ENCODE data around the gene COL1A2.

DNA sequence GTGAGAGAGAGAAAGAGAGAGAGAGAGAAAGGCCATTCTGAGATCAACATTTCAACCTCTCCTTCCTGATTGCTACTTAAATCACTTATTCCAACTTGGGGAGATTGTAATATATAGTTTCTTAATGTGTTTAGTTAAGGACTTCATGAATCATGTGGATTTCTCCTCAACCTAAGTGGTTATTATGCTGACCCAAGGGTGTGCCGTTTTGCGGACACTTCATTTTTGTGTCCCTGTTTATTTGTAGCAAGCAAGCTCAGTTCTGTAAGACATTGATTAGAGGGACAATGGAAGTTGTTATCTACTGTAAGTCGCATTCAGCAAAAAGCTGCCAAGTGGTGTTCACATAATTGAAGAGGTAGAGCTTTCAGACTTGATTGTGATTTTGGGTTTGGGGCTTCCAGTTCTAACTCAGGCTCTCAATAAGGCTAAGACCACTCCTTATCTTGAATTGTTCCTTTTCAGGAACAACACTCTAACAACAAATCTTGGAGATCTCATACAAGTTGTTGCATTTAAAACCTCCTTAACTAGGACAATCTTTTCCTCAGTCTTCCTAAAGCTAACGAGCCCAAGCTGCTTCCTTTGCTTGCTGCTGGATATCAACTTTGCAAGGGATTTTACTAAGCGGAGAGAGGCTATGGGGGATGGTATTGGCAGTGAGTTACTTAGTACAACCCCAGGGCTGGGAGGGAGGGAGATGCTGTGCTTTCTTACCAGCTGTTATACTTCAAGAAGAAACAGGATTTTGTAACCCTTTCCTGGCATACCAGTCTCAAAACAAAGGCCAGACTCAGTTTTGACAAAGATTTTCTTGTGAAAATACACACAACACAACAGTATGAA is 19.8 kb upstream of the COL1A2 start:
- TF ChIP-seq REST (IDR thresholded peaks at IDR 0.05; ENCODE audit: low read depth) (no peak), EZH2 (IDR thresholded peaks at IDR 0.05) (no peak), JUND (IDR thresholded peaks at IDR 0.05) (no peak), EZH2phosphoT487 (IDR thresholded peaks at IDR 0.05; ENCODE audit: borderline replicate concordance) (no peak), POLR2A (IDR thresholded peaks at IDR 0.05; ENCODE audit: borderline replicate concordance, extremely low read depth, insufficient read depth, insufficient read length) (no peak)
- TF ChIP-seq, protein P1, sequence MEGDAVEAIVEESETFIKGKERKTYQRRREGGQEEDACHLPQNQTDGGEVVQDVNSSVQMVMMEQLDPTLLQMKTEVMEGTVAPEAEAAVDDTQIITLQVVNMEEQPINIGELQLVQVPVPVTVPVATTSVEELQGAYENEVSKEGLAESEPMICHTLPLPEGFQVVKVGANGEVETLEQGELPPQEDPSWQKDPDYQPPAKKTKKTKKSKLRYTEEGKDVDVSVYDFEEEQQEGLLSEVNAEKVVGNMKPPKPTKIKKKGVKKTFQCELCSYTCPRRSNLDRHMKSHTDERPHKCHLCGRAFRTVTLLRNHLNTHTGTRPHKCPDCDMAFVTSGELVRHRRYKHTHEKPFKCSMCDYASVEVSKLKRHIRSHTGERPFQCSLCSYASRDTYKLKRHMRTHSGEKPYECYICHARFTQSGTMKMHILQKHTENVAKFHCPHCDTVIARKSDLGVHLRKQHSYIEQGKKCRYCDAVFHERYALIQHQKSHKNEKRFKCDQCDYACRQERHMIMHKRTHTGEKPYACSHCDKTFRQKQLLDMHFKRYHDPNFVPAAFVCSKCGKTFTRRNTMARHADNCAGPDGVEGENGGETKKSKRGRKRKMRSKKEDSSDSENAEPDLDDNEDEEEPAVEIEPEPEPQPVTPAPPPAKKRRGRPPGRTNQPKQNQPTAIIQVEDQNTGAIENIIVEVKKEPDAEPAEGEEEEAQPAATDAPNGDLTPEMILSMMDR (IDR thresholded peaks at IDR 0.05 in 2 of 3, conservative IDR thresholded peaks at IDR 0.05 in 1 of 3; ENCODE audit: borderline replicate concordance in 1 of 3, insufficient read depth in 1 of 3, low read depth in 2 of 3, low read length in 2 of 3), result no peak

Data from HCT116 (cell line).